Measurements from ENCODE around the gene TMEM106B.

DNA sequence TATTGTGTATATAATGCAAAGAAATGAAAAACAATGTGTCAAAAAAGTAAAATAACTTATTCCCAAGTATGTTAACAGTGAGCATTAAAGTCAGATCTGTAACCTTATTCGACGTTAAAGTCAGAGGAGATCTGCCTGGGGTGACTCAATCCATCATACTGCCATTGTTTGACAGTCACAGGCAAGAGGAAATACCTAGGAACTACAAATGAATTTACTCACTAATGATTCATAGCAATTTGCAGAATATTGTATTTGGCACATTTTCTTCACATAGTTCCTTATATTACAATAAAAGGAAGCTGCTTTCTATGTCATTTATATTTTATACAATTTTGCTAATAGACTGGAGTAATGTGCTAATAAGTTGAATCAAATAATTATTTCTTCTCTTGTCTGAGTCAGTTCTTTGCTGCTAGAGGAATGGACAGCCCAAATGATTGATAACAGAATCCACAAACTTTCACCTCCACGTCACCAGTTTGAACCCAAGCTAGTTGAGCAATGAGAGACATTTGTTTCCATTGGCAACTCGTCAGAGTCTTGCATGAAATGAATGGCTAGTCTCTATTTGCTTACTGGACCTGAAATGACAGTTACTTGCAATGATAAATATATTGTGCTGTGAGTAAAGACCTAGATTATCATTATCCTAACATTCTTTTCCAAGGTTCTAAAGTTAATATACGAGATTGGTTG, 48.5 kb upstream of the TMEM106B start:
- no peak for TF ChIP-seq POLR2A (IDR thresholded peaks at IDR 0.05)
- TF ChIP-seq, protein P1, sequence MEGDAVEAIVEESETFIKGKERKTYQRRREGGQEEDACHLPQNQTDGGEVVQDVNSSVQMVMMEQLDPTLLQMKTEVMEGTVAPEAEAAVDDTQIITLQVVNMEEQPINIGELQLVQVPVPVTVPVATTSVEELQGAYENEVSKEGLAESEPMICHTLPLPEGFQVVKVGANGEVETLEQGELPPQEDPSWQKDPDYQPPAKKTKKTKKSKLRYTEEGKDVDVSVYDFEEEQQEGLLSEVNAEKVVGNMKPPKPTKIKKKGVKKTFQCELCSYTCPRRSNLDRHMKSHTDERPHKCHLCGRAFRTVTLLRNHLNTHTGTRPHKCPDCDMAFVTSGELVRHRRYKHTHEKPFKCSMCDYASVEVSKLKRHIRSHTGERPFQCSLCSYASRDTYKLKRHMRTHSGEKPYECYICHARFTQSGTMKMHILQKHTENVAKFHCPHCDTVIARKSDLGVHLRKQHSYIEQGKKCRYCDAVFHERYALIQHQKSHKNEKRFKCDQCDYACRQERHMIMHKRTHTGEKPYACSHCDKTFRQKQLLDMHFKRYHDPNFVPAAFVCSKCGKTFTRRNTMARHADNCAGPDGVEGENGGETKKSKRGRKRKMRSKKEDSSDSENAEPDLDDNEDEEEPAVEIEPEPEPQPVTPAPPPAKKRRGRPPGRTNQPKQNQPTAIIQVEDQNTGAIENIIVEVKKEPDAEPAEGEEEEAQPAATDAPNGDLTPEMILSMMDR (IDR thresholded peaks at IDR 0.05), result no peak

Data from ovary (tissue), 3 donors.